DOHH2 (cell line): ENCODE measurements around the gene VSIG2.

Experiments used
- EZH2phosphoT487 ChIP-seq: fragments of 200-600 bp; sonication (generic); IDR thresholded peaks from 2 replicates; pipeline ENCODE4 v1.6.1; 2017; ENCODE audit warnings: borderline replicate concordance, mild to moderate bottlenecking, antibody characterized with exemption, low read length, moderate library complexity, mixed read lengths
- TF ChIP-seq, protein P1 (sequence below): fragments of 200-600 bp; sonication (generic); IDR thresholded peaks from one replicate; pipeline ENCODE4 v1.5.1; 2014; ENCODE audit warnings: antibody characterized with exemption, mild to moderate bottlenecking, low read depth, low read length; ENCODE audit not compliant: poor library complexity, severe bottlenecking

- TF ChIP-seq, protein P1, sequence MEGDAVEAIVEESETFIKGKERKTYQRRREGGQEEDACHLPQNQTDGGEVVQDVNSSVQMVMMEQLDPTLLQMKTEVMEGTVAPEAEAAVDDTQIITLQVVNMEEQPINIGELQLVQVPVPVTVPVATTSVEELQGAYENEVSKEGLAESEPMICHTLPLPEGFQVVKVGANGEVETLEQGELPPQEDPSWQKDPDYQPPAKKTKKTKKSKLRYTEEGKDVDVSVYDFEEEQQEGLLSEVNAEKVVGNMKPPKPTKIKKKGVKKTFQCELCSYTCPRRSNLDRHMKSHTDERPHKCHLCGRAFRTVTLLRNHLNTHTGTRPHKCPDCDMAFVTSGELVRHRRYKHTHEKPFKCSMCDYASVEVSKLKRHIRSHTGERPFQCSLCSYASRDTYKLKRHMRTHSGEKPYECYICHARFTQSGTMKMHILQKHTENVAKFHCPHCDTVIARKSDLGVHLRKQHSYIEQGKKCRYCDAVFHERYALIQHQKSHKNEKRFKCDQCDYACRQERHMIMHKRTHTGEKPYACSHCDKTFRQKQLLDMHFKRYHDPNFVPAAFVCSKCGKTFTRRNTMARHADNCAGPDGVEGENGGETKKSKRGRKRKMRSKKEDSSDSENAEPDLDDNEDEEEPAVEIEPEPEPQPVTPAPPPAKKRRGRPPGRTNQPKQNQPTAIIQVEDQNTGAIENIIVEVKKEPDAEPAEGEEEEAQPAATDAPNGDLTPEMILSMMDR, result no peak
- no peak for TF ChIP-seq EZH2phosphoT487
Observed at GRCh38 chr11:124717421-124717785, 34.7 kb downstream of the VSIG2 start.
